GM23338 (cell line): ENCODE results near the gene F2RL3. TPM values are rescaled to one million over a fixed set of nuclear protein-coding genes. Genes with fewer than 3 reads are reported as not detected.

Experiments used
- ATAC-seq: fragments of 200-7000 bp; cut with Tn5 transposase; 3 replicates; pipeline ENCODE4 v1.9.1; 2020
- DNase-seq: peaks from one replicate; pipeline ENCODE4 v3.0.0-alpha.2; 2015; ENCODE audit warnings: low spot score
- H2AFZ ChIP-seq: fragments of 200-600 bp; sonication (generic); 2 replicates; pipeline ENCODE4 v1.8.0; 2016; ENCODE audit warnings: antibody characterized with exemption, mild to moderate bottlenecking, moderate library complexity
- H3F3A ChIP-seq: fragments of 200-600 bp; sonication (generic); replicated peaks from 2 replicates; pipeline ENCODE4 v1.8.0; 2017; ENCODE audit warnings: antibody characterized with exemption, mixed run types, low read depth
- H3K27ac ChIP-seq: fragments of 200-600 bp; sonication (generic); 2 replicates; pipeline ENCODE4 v1.6.1; 2016; ENCODE audit warnings: low read depth
- H3K27me3 ChIP-seq: fragments of 200-600 bp; sonication (generic); 2 replicates; pipeline ENCODE4 v1.8.0; 2016; ENCODE audit warnings: mild to moderate bottlenecking, mixed run types, moderate library complexity; ENCODE audit not compliant: insufficient read depth
- H3K36me3 ChIP-seq: fragments of 200-600 bp; sonication (generic); 2 replicates; pipeline ENCODE4 v1.8.0; 2016; ENCODE audit warnings: mild to moderate bottlenecking; ENCODE audit not compliant: insufficient read depth
- H3K4me1 ChIP-seq: fragments of 200-600 bp; sonication (generic); 2 replicates; pipeline ENCODE4 v1.8.0; 2016; ENCODE audit warnings: mild to moderate bottlenecking, moderate library complexity; ENCODE audit not compliant: insufficient read depth
- H3K4me2 ChIP-seq: fragments of 200-600 bp; sonication (generic); 2 replicates; pipeline ENCODE4 v1.7.1; 2017; ENCODE audit warnings: mixed run types
- H3K4me3 ChIP-seq: fragments of 200-600 bp; sonication (generic); 2 replicates; pipeline ENCODE4 v1.6.1; 2016; ENCODE audit warnings: mixed run types
- H3K79me2 ChIP-seq: fragments of 200-600 bp; sonication (generic); replicated peaks from 2 replicates; pipeline ENCODE4 v1.8.0; 2017; ENCODE audit warnings: mild to moderate bottlenecking; ENCODE audit not compliant: insufficient read depth
- H3K9me2 ChIP-seq: fragments of 200-600 bp; sonication (generic); 2 replicates; pipeline ENCODE4 v1.8.0; 2017; ENCODE audit not compliant: insufficient read depth
- H4K20me1 ChIP-seq: fragments of 200-600 bp; sonication (generic); replicated peaks from 2 replicates; pipeline ENCODE4 v1.8.0; 2017; ENCODE audit warnings: mild to moderate bottlenecking; ENCODE audit not compliant: insufficient read depth
- H3K27ac Mint-ChIP-seq: 2 replicates; pipeline ENCODE4 v1.8.0; 2020; ENCODE audit warnings: inconsistent platforms, mild to moderate bottlenecking, moderate library complexity, mixed read lengths
- H3K27me3 Mint-ChIP-seq: 3 replicates; pipeline ENCODE4 v1.8.0; 2022; ENCODE audit warnings: low read depth, mild to moderate bottlenecking, moderate library complexity, mixed read lengths, inconsistent platforms; ENCODE audit not compliant: insufficient read depth, poor library complexity
- H3K36me3 Mint-ChIP-seq: 3 replicates; pipeline ENCODE4 v1.8.0; 2021; ENCODE audit warnings: low read depth, mild to moderate bottlenecking, inconsistent platforms, moderate library complexity, mixed read lengths
- H3K4me1 Mint-ChIP-seq: 3 replicates; pipeline ENCODE4 v1.8.0; 2020; ENCODE audit warnings: mild to moderate bottlenecking, inconsistent platforms, mixed read lengths
- H3K4me3 Mint-ChIP-seq: 3 replicates; pipeline ENCODE4 v1.8.0; 2021; ENCODE audit warnings: moderate library complexity, mild to moderate bottlenecking, inconsistent platforms, mixed read lengths
- H3K9me3 Mint-ChIP-seq: 3 replicates; pipeline ENCODE4 v1.8.0; 2020; ENCODE audit warnings: moderate library complexity, mild to moderate bottlenecking, inconsistent platforms, mixed read lengths
- CREB1 ChIP-seq: fragments of 250-450 bp; sonication (Bioruptor Pico); IDR thresholded peaks from 2 replicates; pipeline ENCODE4 v1.5.0; 2020; ENCODE audit warnings: low read depth, mild to moderate bottlenecking, moderate library complexity
- CTCF ChIP-seq, 2 experiments: fragments of 200-600 bp in 1 of 2; sonication (generic) in 1 of 2; conservative IDR thresholded peaks; 2 replicates each; pipeline versions ENCODE4 v1.5.1 to v1.6.1; 2016 to 2017; ENCODE audit warnings: antibody characterized with exemption in 2 of 2, low read depth in 2 of 2, mild to moderate bottlenecking in 2 of 2, moderate library complexity in 1 of 2
- ETS1 ChIP-seq: IDR thresholded peaks from 2 replicates; pipeline ENCODE4 v1.6.1; 2016; ENCODE audit warnings: antibody characterized with exemption
- EZH2 ChIP-seq: fragments of 200-600 bp; sonication (generic); IDR thresholded peaks from one replicate; pipeline ENCODE4 v1.8.0; 2017; ENCODE audit warnings: antibody characterized with exemption, mild to moderate bottlenecking, low read depth; ENCODE audit not compliant: unreplicated experiment
- EZH2phosphoT487 ChIP-seq: fragments of 200-600 bp; sonication (generic); IDR thresholded peaks from one replicate; pipeline ENCODE4 v1.8.1; 2018; ENCODE audit warnings: antibody characterized with exemption; ENCODE audit not compliant: unreplicated experiment
- JUNB ChIP-seq: IDR thresholded peaks from one replicate; pipeline ENCODE4 v1.6.1; 2016; ENCODE audit warnings: antibody characterized with exemption; ENCODE audit not compliant: unreplicated experiment
- POLR2AphosphoS5 ChIP-seq: IDR thresholded peaks from 2 replicates; pipeline ENCODE4 v1.6.1; 2016; ENCODE audit warnings: antibody characterized with exemption, low read depth
- REST ChIP-seq: IDR thresholded peaks from one replicate; pipeline ENCODE4 v1.6.1; 2018; ENCODE audit warnings: antibody characterized with exemption; ENCODE audit not compliant: unreplicated experiment
- STAT1 ChIP-seq: IDR thresholded peaks from one replicate; pipeline ENCODE4 v1.6.1; 2016; ENCODE audit warnings: antibody characterized with exemption; ENCODE audit not compliant: unreplicated experiment
- ZNF114 ChIP-seq: fragments of 250-450 bp; sonication (Bioruptor Pico); IDR thresholded peaks from 2 replicates; pipeline ENCODE4 v1.5.0; 2020; ENCODE audit warnings: mild to moderate bottlenecking, moderate library complexity
- ZNF331 ChIP-seq: fragments of 250-450 bp; sonication (Bioruptor Pico); IDR thresholded peaks from 2 replicates; pipeline ENCODE4 v1.5.0; 2020; ENCODE audit warnings: low read depth, mild to moderate bottlenecking, moderate library complexity
- polyA plus RNA-seq: library from polyadenylated mRNA; unstranded; fragments of >200 nt; fragmentation: Nextera tagmentation; extraction: Ambion mirVana; gene quantifications from 2 replicates; pipeline ENCODE4 v1.2.1, GENCODE V29; 2016
- total RNA-seq: library from RNA; depleted of rRNA; stranded (reverse); fragments of >200 nt; shearing (Covaris generic); gene quantifications from 2 replicates; pipeline ENCODE4 v1.2.3, GENCODE V29; 2014

Gene F2RL3
- total and polyA plus RNA-seq, 2 experiments from 2014 or later: not detected

- TF ChIP-seq ETS1 (no peak), POLR2AphosphoS5 (no peak), ZNF331 (CRISPR knock-in tag) (no peak), STAT1 (no peak), ZNF114 (CRISPR knock-in tag) (no peak), CREB1 (CRISPR knock-in tag) (no peak), EZH2phosphoT487 (no peak)
These were observed 13.7 kb downstream of the F2RL3 start (continued) for GRCh38 chr19:16902545-16902944.

- H2AFZ ChIP-seq: no peak overlapping the region
- H3K9me2 ChIP-seq: no peaks in the 10 kb centered on the region
- DNase-seq (no peak), ATAC-seq (no peak)
- no peaks in the 10 kb centered on the region for H3K79me2 ChIP-seq
- peaks cover 2% of the 10 kb centered on the region; the same call in 1 of the 3 replicates for H3K4me1 Mint-ChIP-seq
- H3K4me3 Mint-ChIP-seq: no peak overlapping the region
- H3K4me1 ChIP-seq: no peaks in the 10 kb centered on the region
- peaks cover 7% of the 10 kb centered on the region for H3K27me3 ChIP-seq
- H3K36me3 ChIP-seq: no peaks in the 10 kb centered on the region
- H3F3A ChIP-seq: no peaks in the 10 kb centered on the region
- H3K36me3 Mint-ChIP-seq: no peaks in the 10 kb centered on the region
- H3K4me3 ChIP-seq: no peak overlapping the region
- H3K27ac ChIP-seq: no peak overlapping the region
- no peak overlapping the region for H3K27ac Mint-ChIP-seq
- H3K4me2 ChIP-seq: no peak overlapping the region
- H3K9me3 Mint-ChIP-seq: no peaks in the 10 kb centered on the region; the same call in 2 of the 3 replicates
- peaks cover 13% of the 10 kb centered on the region for H3K27me3 Mint-ChIP-seq
- no peaks in the 10 kb centered on the region for H4K20me1 ChIP-seq
- TF ChIP-seq ZNF331 (CRISPR knock-in tag) (no peak), EZH2 (no peak), JUNB (no peak), ETS1 (no peak), CREB1 (CRISPR knock-in tag) (no peak), POLR2AphosphoS5 (no peak), CTCF (conservative IDR thresholded peaks at IDR 0.05; ENCODE audit: low read depth in 2 of 2) (no peak), EZH2phosphoT487 (no peak), REST (no peak), ZNF114 (CRISPR knock-in tag) (no peak)
These were observed 14.5 kb downstream of the F2RL3 start for GRCh38 chr19:16903347-16903746.
